IMR-90 (cell line): Measurements from ENCODE around the gene CPNE4.

Experiments used
- CEBPB ChIP-seq: IDR thresholded peaks from 2 replicates; pipeline ENCODE4 v1.6.1; 2012; ENCODE audit warnings: low read depth, low read length, improper control_type of control experiment
- CHD1 ChIP-seq: IDR thresholded peaks from 2 replicates; pipeline ENCODE4 v1.6.1; 2012; ENCODE audit warnings: low read depth, low read length, improper control_type of control experiment
- CTCF ChIP-seq: conservative IDR thresholded peaks from 2 replicates; pipeline ENCODE4 v1.5.1; 2012; ENCODE audit warnings: mild to moderate bottlenecking, low read depth, low read length, improper control_type of control experiment
- FOS ChIP-seq: fragments of 150-350 bp; IDR thresholded peaks from 2 replicates; pipeline ENCODE4 v1.6.1; 2016; ENCODE audit warnings: low read depth, low read length
- MAFK ChIP-seq: IDR thresholded peaks from 2 replicates; pipeline ENCODE4 v1.6.1; 2012; ENCODE audit warnings: low read depth, low read length, improper control_type of control experiment
- MAZ ChIP-seq: IDR thresholded peaks from 2 replicates; pipeline ENCODE4 v1.6.1; 2012; ENCODE audit warnings: low read depth, mild to moderate bottlenecking, low read length, improper control_type of control experiment, moderate library complexity, borderline replicate concordance
- MXI1 ChIP-seq: IDR thresholded peaks from 2 replicates; pipeline ENCODE4 v1.6.1; 2012; ENCODE audit warnings: low read depth, mild to moderate bottlenecking, low read length, moderate library complexity, borderline replicate concordance
- NFE2L2 ChIP-seq: fragments of 150-350 bp; IDR thresholded peaks from 2 replicates; pipeline ENCODE4 v1.6.1; 2016; ENCODE audit warnings: low read depth, mild to moderate bottlenecking, low read length
- POLR2A ChIP-seq: IDR thresholded peaks from 2 replicates; pipeline ENCODE4 v1.6.1; 2012; ENCODE audit warnings: mild to moderate bottlenecking, low read depth, low read length
- RAD21 ChIP-seq: IDR thresholded peaks from 2 replicates; pipeline ENCODE4 v1.6.1; 2012; ENCODE audit warnings: low read length, improper control_type of control experiment
- RCOR1 ChIP-seq: IDR thresholded peaks from 2 replicates; pipeline ENCODE4 v1.6.1; 2012; ENCODE audit warnings: mild to moderate bottlenecking, low read length, improper control_type of control experiment; ENCODE audit not compliant: insufficient replicate concordance
- RFX5 ChIP-seq: IDR thresholded peaks from 2 replicates; pipeline ENCODE4 v1.8.0; 2012; ENCODE audit warnings: low read depth, mild to moderate bottlenecking, low read length, moderate library complexity
- SMC3 ChIP-seq: fragments of 150-350 bp; IDR thresholded peaks from 2 replicates; pipeline ENCODE4 v1.6.1; 2016; ENCODE audit warnings: low read depth, mild to moderate bottlenecking, antibody characterized with exemption, low read length, moderate library complexity
- USF2 ChIP-seq: fragments of 150-350 bp; IDR thresholded peaks from 2 replicates; pipeline ENCODE4 v1.6.1; 2017; ENCODE audit warnings: mild to moderate bottlenecking, antibody characterized with exemption, low read length, low read depth

DNA sequence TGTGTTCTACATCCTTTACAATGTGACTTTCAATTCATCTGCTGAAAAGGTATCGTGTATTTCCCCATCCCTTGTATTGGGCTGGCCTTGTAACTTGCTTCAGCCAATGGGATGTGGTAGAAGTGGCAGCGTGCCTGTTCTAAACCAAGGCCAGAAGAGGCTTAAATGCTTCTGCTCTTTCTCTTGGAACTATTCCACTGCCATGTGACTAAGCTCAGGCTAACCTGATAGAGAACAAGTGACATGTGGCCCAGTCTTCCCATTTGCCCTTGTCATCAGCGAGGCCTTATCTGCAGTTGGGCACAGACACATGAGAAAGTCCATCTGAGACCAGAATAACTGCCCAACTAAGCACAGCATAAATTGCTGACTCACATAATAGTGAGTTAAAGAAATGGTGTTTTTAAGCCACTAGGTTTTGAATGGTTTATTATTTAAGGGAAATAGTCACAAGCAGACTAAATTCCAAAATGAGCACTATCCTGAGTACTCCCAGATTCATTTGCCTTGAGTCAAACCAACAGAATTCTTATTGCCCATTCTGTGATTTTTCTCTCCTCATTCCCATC is 230.2 kb downstream of the CPNE4 start:
- no peak for TF ChIP-seq CTCF
- peak; percentile 78 for TF ChIP-seq MAFK
- TF ChIP-seq POLR2A: no peak
- no peak for TF ChIP-seq CEBPB
- TF ChIP-seq CHD1: no peak
- no peak for TF ChIP-seq FOS
- TF ChIP-seq RCOR1: no peak
- no peak for TF ChIP-seq MXI1
- no peak for TF ChIP-seq RFX5
- TF ChIP-seq RAD21: no peak
- no peak for TF ChIP-seq SMC3
- no peak for TF ChIP-seq USF2
- TF ChIP-seq NFE2L2: no peak
- no peak for TF ChIP-seq MAZ
